Sigmoid colon (tissue), 3 donors: ENCODE results near the gene INPP5D.

Experiments
- CTCF ChIP-seq, 4 experiments: fragments of 450-650 bp in 3 of 4; fragments of 200-600 bp in 1 of 4; IDR thresholded peaks; one replicate each; pipeline ENCODE4 v1.5.1; 2016 to 2019; ENCODE audit warnings: antibody characterized with exemption in 4 of 4, mild to moderate bottlenecking in 3 of 4, moderate library complexity in 2 of 4
- POLR2A ChIP-seq, 2 donors: fragments of 450-650 bp; IDR thresholded peaks; one replicate each; pipeline ENCODE4 v1.6.1; 2016; ENCODE audit warnings: antibody characterized with exemption in 2 of 2, mild to moderate bottlenecking in 2 of 2, moderate library complexity in 2 of 2

DNA sequence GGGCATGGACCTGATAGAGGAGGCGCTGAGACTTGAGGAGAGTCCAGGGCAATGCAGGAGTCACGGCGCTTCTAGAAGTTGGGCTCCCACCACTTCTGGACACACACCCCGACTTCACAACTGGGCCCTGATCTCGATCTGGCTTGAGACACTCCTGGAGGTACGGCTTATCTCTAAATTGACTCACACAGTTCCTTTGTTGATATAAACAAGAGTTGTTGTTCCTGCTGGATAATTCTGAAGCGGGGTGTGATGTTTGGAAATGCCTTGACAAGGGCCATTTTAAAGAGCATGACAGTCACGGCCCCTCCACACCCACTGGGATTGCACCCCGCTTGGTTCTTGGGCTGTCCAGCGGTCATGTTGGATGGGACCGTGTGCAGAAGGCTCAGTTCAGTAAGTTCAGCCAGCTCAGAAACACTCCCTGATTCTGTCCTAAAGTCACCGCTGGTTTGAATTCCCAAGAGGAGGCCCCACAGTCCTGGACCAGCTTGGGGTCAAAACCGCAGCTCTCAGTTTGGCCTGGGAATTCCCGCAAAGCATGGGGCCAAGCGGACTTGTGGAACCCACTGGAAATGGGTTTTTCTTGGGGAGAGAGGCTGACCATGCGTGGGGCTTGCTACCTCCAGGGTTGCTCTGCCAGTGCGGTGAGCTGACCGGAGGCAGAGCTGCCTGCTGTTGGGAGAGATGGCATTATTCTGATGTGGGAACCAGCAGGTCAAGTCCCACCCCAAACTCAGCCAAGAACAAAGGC, 37.0 kb upstream of the INPP5D start:
- no peak for TF ChIP-seq POLR2A (IDR thresholded peaks at IDR 0.05)
- no peak for TF ChIP-seq CTCF (IDR thresholded peaks at IDR 0.05)
